Astrocyte (in vitro differentiated cells and primary cell): ENCODE results near the gene ATOSB.
"Not testable (repeated sequence)": the region's sequence is repeated elsewhere in the genome, so short reads cannot be mapped to it uniquely, and the experiment has no call there.

Source experiments
- CTCF ChIP-seq: IDR thresholded peaks from 2 replicates; pipeline ENCODE4 v1.5.1; 2011; ENCODE audit warnings: low read depth, mild to moderate bottlenecking, inconsistent platforms, low read length, moderate library complexity; ENCODE audit not compliant: insufficient read depth
- EZH2 ChIP-seq: IDR thresholded peaks from 2 replicates; pipeline ENCODE4 v1.6.1; 2012; ENCODE audit warnings: mild to moderate bottlenecking, low read length, inconsistent platforms; ENCODE audit not compliant: insufficient read depth

DNA sequence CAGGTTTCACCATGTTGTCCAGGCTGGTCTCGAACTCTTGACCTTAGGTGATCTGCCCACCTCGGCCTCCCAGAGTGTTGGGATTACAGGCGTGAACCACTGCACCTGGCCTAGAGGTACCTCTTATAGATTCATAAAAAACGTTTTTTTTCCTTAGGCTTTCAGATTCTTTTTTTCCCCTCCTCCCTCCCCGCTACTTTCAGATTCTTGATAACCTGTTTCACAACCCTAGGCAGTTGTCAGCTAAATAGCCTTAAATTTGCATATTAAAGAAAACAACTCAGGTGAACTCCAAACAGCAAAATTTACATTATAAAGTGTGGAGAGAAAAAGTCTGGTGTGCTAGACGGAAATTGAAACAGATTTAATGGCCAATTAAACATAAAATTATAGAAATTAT is 42.2 kb upstream of the ATOSB start:
- TF ChIP-seq CTCF, EZH2: not testable (repeated sequence)
